Measurements from ENCODE around the gene COA1.
"Not testable (repeated sequence)": the region's sequence is repeated elsewhere in the genome, so short reads cannot be mapped to it uniquely, and the experiment has no call there.

COA1 gene

GRCh38 chr7:43694399-43694748 is 34.9 kb downstream of the COA1 start:
- TF ChIP-seq, protein P1, sequence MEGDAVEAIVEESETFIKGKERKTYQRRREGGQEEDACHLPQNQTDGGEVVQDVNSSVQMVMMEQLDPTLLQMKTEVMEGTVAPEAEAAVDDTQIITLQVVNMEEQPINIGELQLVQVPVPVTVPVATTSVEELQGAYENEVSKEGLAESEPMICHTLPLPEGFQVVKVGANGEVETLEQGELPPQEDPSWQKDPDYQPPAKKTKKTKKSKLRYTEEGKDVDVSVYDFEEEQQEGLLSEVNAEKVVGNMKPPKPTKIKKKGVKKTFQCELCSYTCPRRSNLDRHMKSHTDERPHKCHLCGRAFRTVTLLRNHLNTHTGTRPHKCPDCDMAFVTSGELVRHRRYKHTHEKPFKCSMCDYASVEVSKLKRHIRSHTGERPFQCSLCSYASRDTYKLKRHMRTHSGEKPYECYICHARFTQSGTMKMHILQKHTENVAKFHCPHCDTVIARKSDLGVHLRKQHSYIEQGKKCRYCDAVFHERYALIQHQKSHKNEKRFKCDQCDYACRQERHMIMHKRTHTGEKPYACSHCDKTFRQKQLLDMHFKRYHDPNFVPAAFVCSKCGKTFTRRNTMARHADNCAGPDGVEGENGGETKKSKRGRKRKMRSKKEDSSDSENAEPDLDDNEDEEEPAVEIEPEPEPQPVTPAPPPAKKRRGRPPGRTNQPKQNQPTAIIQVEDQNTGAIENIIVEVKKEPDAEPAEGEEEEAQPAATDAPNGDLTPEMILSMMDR (IDR thresholded peaks at IDR 0.05; ENCODE audit: low read depth, low read length): no peak
- H3K4me3 ChIP-seq (ENCODE audit: low read depth, low read length): no peak overlapping the region

GRCh38 chr7:43693687-43694398 is 35.5 kb downstream of the COA1 start:
- 0 out of 2 replicates have a peak overlapping the region, but pooled peaks have one; percentile 1 for H3K4me3 ChIP-seq (ENCODE audit: low read depth, low read length)
- TF ChIP-seq, protein P1 (IDR thresholded peaks at IDR 0.05; ENCODE audit: low read depth, low read length): no peak

DNA sequence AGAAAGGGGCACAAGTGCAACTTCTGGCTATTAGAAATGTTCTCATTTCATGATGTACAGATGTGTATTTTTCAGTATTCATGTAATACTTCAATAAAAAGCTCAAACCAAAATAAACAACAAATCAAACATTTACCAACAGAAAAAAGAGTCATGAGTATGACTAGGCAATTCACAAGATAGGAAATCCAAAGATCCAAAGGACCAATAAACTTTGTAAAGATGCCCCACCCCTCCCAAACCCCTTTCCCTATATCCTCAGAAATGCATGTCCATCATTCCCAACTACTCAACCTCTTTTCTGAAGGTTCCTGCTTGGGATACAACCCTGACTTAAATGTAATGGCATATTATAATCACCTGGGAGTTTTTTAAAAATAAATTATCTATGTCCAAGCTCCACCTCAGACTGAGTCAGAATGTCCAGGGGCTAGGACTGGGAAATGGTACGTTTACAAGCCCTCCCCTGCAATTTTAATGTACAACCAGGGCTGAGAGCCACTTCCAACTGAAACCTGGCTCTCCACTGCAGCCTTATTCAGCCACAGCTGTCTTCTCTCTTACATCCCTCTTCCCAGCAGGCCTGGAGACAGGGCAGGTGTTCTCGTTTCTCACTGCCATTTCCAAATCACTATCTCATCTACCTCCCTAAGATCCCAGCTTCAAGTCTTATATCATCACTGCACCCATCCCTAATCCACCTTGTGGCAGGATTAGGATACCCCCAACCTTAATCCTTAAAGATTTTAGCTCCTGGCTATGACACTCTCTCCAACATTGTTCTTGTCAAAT is 36.5 kb downstream of the COA1 start:
- H3K4me3 ChIP-seq (ENCODE audit: low read depth, low read length): no peak overlapping the region
- TF ChIP-seq, protein P1 (IDR thresholded peaks at IDR 0.05; ENCODE audit: low read depth, low read length): no peak

GRCh38 chr7:43691611-43692010 is 37.7 kb downstream of the COA1 start:
- H3K4me3 ChIP-seq (ENCODE audit: low read depth, low read length): no peak overlapping the region
- TF ChIP-seq, protein P1 (IDR thresholded peaks at IDR 0.05; ENCODE audit: low read depth, low read length): no peak

GRCh38 chr7:43689115-43689514 is 40.2 kb downstream of the COA1 start:
- TF ChIP-seq, protein P1 (IDR thresholded peaks at IDR 0.05; ENCODE audit: low read depth, low read length): no peak
- H3K4me3 ChIP-seq (ENCODE audit: low read depth, low read length): no peak overlapping the region

GRCh38 chr7:43687866-43688265 is 41.5 kb downstream of the COA1 start:
- H3K4me3 ChIP-seq (ENCODE audit: low read depth, low read length): not testable (repeated sequence)

DNA sequence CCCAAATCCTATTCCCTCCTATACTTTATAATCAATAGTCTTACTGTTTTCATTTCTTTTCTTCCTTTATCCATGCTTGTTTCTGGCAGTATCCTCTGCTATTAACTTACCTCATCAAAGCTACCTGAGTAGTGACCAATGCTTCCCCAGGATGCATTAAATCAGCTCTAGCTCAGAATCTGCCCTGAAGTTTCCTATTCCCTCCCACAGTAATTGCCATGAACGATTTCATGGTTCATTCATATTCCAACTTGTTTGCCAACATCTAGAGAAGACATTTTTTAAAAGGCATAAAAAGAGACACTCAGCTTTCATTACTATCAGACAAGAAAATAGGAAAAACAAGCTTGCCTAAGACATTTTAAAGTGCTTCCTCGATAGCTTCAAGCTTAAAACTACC is 42.3 kb downstream of the COA1 start:
- TF ChIP-seq, protein P1 (IDR thresholded peaks at IDR 0.05; ENCODE audit: low read depth, low read length): no peak
- H3K4me3 ChIP-seq (ENCODE audit: low read depth, low read length): no peak overlapping the region
